Smooth muscle cell (in vitro differentiated cells): ENCODE data around the gene CASZ1. TPM values are rescaled to one million over a fixed set of nuclear protein-coding genes. Genes with fewer than 3 reads are reported as not detected.

Experiments used
- DNase-seq: peaks from one replicate; lab custom pipeline; 2025; ENCODE audit not compliant: unreplicated experiment; lab: John Stamatoyannopoulos, UW
- H2AFZ ChIP-seq: fragments of 200-600 bp; sonication (generic); 2 replicates; pipeline ENCODE4 v1.6.0; 2016; ENCODE audit warnings: antibody characterized with exemption, low read depth, mild to moderate bottlenecking
- H3F3A ChIP-seq: fragments of 200-600 bp; sonication (generic); 2 replicates; pipeline ENCODE4 v1.6.0; 2017; ENCODE audit warnings: antibody characterized with exemption, low read depth
- H3K27ac ChIP-seq: fragments of 200-600 bp; sonication (generic); 2 replicates; pipeline ENCODE4 v1.5.1; 2016; ENCODE audit warnings: low read depth, mild to moderate bottlenecking
- H3K27me3 ChIP-seq: fragments of 200-600 bp; sonication (generic); 2 replicates; pipeline ENCODE4 v1.6.1; 2016; ENCODE audit warnings: low read depth, mild to moderate bottlenecking
- H3K36me3 ChIP-seq: fragments of 200-600 bp; sonication (generic); 2 replicates; pipeline ENCODE4 v1.5.1; 2016; ENCODE audit warnings: low read depth
- H3K4me1 ChIP-seq: fragments of 200-600 bp; sonication (generic); 2 replicates; pipeline ENCODE4 v1.5.1; 2016; ENCODE audit warnings: low read depth
- H3K4me2 ChIP-seq: fragments of 200-600 bp; sonication (generic); 2 replicates; pipeline ENCODE4 v1.6.0; 2016; ENCODE audit warnings: mild to moderate bottlenecking
- H3K4me3 ChIP-seq: fragments of 200-600 bp; sonication (generic); 2 replicates; pipeline ENCODE4 v1.5.1; 2016; ENCODE audit warnings: mild to moderate bottlenecking
- H3K79me2 ChIP-seq: fragments of 200-600 bp; sonication (generic); 2 replicates; pipeline ENCODE4 v1.6.0; 2016; ENCODE audit warnings: low read depth, mild to moderate bottlenecking
- H3K9ac ChIP-seq: fragments of 200-600 bp; sonication (generic); 2 replicates; pipeline ENCODE4 v1.6.0; 2016; ENCODE audit warnings: low read depth
- H3K9me3 ChIP-seq: fragments of 200-600 bp; sonication (generic); replicated peaks from 2 replicates; pipeline ENCODE4 v1.5.1; 2016; ENCODE audit warnings: low read depth
- H4K20me1 ChIP-seq: fragments of 200-600 bp; sonication (generic); 2 replicates; pipeline ENCODE4 v1.6.0; 2016; ENCODE audit warnings: low read depth
- WGBS: methylation state at CpG from one replicate; pipeline ENCODE4 v1.1.7; 2016; ENCODE audit warnings: low lambda C conversion rate; 5-methylcytosine and 5-hydroxymethylcytosine counted together
- polyA plus RNA-seq: library from polyadenylated mRNA; unstranded; fragments of >200 nt; fragmentation: Nextera tagmentation; extraction: Ambion mirVana; gene quantifications from 2 replicates; pipeline ENCODE4 v1.2.1, GENCODE V29; 2016
- total RNA-seq: library from RNA; depleted of rRNA; stranded (reverse); fragments of >200 nt; gene quantifications from 2 replicates; pipeline ENCODE4 v1.2.3, GENCODE V29; 2014
- TF ChIP-seq, protein P1 (sequence below): fragments of 200-600 bp; sonication (generic); IDR thresholded peaks from 2 replicates; pipeline ENCODE4 v1.5.1; 2017; ENCODE audit warnings: borderline replicate concordance, mild to moderate bottlenecking, antibody characterized with exemption; ENCODE audit not compliant: insufficient read depth, poor library complexity, severe bottlenecking

CASZ1 gene
- total and polyA plus RNA-seq, 2 experiments from 2014 or later: 0.70 to 1.9 TPM

DNA sequence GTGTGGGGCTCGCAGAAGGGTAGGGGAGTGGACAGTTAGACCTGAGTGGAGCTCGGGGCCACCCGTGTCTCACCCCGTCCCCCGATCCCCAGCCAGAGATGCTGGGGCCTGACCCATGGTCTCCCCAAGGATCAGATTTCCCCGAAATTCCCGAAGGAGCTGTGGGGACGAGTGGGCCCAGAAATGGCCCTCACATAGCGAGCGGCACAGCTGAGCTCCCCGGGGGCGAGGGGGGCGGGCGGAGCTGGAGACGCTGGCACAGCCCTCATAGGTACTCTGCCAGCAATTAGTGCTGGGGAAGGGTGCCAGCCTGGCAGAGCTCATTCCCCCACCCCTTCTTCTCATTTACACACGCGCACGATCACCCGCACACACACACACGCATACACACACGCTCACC is 9.2 kb downstream of the CASZ1 start:
- Histone ChIP-seq H4K20me1 (no peaks in the 10 kb centered on the region), H3K27ac (no peak overlapping the region), H2AFZ (no peak overlapping the region), H3K27me3 (peaks cover 68% of the 10 kb centered on the region), H3K9ac (no peak overlapping the region), H3K36me3 (no peaks in the 10 kb centered on the region), H3K4me3 (no peak overlapping the region), H3K79me2 (no peaks in the 10 kb centered on the region), H3K9me3 (no peaks in the 10 kb centered on the region), H3K4me1 (peaks cover 13% of the 10 kb centered on the region), H3F3A (no peaks in the 10 kb centered on the region), H3K4me2 (no peak overlapping the region)
- TF ChIP-seq, protein P1, sequence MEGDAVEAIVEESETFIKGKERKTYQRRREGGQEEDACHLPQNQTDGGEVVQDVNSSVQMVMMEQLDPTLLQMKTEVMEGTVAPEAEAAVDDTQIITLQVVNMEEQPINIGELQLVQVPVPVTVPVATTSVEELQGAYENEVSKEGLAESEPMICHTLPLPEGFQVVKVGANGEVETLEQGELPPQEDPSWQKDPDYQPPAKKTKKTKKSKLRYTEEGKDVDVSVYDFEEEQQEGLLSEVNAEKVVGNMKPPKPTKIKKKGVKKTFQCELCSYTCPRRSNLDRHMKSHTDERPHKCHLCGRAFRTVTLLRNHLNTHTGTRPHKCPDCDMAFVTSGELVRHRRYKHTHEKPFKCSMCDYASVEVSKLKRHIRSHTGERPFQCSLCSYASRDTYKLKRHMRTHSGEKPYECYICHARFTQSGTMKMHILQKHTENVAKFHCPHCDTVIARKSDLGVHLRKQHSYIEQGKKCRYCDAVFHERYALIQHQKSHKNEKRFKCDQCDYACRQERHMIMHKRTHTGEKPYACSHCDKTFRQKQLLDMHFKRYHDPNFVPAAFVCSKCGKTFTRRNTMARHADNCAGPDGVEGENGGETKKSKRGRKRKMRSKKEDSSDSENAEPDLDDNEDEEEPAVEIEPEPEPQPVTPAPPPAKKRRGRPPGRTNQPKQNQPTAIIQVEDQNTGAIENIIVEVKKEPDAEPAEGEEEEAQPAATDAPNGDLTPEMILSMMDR: no peak
- DNase-seq: no peak
- 97% methylated on average over 21 of the region's 21 CpGs for WGBS

DNA sequence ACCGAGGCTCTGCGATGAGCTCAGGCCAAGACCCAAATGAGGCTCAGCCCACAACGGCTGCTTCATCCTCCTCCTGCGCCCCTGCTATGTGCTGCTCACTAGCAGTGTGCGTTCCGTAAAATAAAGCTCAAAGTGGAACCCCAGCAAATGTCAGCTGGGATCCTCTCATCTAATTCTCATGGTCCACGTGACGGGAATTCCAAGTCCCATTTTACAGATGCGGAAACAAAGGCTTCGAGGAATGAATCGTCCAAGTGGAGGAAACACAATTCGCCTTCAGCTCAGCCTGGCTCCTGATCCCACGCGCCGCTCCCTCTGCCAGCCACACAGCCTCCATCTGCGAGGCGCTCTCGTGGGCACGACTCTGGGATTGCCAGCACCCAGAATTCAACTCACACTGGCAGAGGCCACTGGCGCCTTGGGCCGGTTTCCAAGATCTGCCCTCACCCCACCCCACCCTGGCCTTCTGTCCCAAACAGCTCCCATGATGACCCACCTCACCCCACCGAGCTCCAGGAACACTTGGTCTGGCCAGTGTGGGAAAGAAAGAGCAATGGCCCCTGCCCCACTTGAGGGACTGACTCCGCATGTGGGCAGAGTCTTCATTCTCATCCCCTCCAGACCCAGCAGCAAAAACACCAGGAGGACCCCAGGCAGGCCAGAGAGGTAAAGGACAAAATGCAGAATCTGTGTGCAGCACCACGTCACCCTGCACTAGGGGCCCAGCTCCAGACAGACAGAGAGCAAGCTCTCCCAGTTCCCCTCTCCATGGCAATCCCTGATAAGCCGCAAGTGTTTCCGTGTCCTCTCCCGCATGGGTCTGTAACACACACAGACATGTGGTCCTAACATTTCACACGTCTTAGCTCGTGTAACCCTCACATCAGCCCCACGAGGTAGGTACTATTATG is 10.5 kb downstream of the CASZ1 start:
- TF ChIP-seq, protein P1: no peak
- peaks cover 57% of the 10 kb centered on the region for H3K27me3 ChIP-seq
- H3K27ac ChIP-seq: no peak overlapping the region
- H3F3A ChIP-seq: no peaks in the 10 kb centered on the region
- H2AFZ ChIP-seq: no peak overlapping the region
- no peak overlapping the region for H3K4me3 ChIP-seq
- H3K9ac ChIP-seq: no peak overlapping the region
- H3K4me2 ChIP-seq: no peak overlapping the region
- no peaks in the 10 kb centered on the region for H3K79me2 ChIP-seq
- H4K20me1 ChIP-seq: no peaks in the 10 kb centered on the region
- no peaks in the 10 kb centered on the region for H3K36me3 ChIP-seq
- H3K9me3 ChIP-seq: no peaks in the 10 kb centered on the region
- 91% methylated on average over 30 of the region's 30 CpGs for WGBS
- peaks cover 9% of the 10 kb centered on the region for H3K4me1 ChIP-seq
- DNase-seq: no peak

DNA sequence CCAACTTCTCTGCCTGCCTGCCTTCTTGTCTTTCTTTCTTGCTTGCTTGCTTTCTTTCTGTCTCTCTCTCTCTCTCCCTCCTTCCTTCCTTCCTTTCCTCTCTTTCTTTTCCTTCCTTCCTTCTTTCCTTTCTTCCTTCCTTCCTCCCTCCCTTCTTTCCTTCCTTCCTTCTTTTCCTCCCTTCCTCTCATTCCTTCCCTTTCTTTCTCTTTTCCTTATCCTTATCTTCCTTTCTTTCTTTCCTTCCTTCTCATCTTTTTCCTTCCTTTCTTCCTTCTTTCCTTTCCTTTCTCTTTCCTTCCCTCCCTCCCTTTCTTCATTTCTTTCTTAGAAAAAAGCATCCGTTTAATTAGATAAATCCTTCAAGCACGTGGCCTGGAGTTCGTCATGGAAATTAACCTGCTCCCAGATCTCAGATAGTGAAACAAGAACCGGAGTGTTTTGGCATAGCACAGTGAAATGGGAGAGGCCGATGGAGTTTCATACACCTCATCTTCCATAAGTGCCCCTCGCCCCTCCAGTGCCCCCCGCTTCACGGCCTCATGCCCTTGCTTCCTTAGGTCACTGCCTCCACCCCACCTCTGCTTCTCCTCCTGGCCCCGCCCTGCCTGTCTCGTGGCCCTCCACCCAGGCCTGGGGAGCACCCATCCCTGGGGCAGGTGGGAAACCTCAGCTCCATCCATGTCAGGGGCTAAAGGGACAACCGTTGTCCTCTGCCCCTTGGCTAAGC is 11.3 kb downstream of the CASZ1 start:
- H4K20me1 ChIP-seq: no peaks in the 10 kb centered on the region
- no peak overlapping the region for H3K4me3 ChIP-seq
- H3K79me2 ChIP-seq: no peaks in the 10 kb centered on the region
- no peaks in the 10 kb centered on the region for H3K9me3 ChIP-seq
- no peak for DNase-seq
- peaks cover 49% of the 10 kb centered on the region for H3K27me3 ChIP-seq
- 73% methylated on average over 11 of the region's 11 CpGs for WGBS
- H3K27ac ChIP-seq: no peak overlapping the region
- H3F3A ChIP-seq: no peaks in the 10 kb centered on the region
- no peak overlapping the region for H3K9ac ChIP-seq
- TF ChIP-seq, protein P1: no peak
- H3K4me2 ChIP-seq: no peak overlapping the region
- no peak overlapping the region for H2AFZ ChIP-seq
- no peaks in the 10 kb centered on the region for H3K36me3 ChIP-seq
- peaks cover 8% of the 10 kb centered on the region for H3K4me1 ChIP-seq
